ENCODE results near the gene MSRB1. TPM values are rescaled to one million over a fixed set of nuclear protein-coding genes. Genes with fewer than 3 reads are reported as not detected.

MSRB1 gene
- total and polyA plus RNA-seq, 2 of the 13 experiments (the other 11 are each of a cell fraction or from before 2014, with no cell fraction given), result 32.1 to 75.4 TPM

- TF ChIP-seq ZSCAN5A (CRISPR knock-in tag; IDR thresholded peaks at IDR 0.05; ENCODE audit: borderline replicate concordance), result no peak
- no peak for TF ChIP-seq ZNF280B (CRISPR knock-in tag; IDR thresholded peaks at IDR 0.05; ENCODE audit: borderline replicate concordance)
- 0 out of 2 replicates have a peak, but pooled peaks have one; percentile 42 for TF ChIP-seq ARID2 (CRISPR knock-in tag; IDR thresholded peaks at IDR 0.05; ENCODE audit: borderline replicate concordance)
- no peak for TF ChIP-seq FOXC1 (CRISPR knock-in tag; IDR thresholded peaks at IDR 0.05; ENCODE audit: borderline replicate concordance)
- TF ChIP-seq ZNF354B (CRISPR knock-in tag; IDR thresholded peaks at IDR 0.05), result no peak
- TF ChIP-seq POLR2G (IDR thresholded peaks at IDR 0.05; ENCODE audit: low read depth, low read length), result peak; percentile 80
- TF ChIP-seq TEF (CRISPR knock-in tag; IDR thresholded peaks at IDR 0.05), result no peak
- no peak for TF ChIP-seq RFX5 (IDR thresholded peaks at IDR 0.05; ENCODE audit: low read depth, low read length)
- TF ChIP-seq SRF (IDR thresholded peaks at IDR 0.05; ENCODE audit: low read depth, low read length), result no peak
- no peak for TF ChIP-seq HNRNPL (IDR thresholded peaks at IDR 0.05; ENCODE audit: low read depth, low read length)
- TF ChIP-seq MAX (IDR thresholded peaks at IDR 0.05), result peak; percentile 50; the same call in 1 of the 2 replicates
- no peak for TF ChIP-seq CERS6 (CRISPR knock-in tag; IDR thresholded peaks at IDR 0.05)
- TF ChIP-seq ZNF34 (CRISPR knock-in tag; IDR thresholded peaks at IDR 0.05; ENCODE audit: borderline replicate concordance), result no peak
- no peak for TF ChIP-seq ZNF318 (CRISPR knock-in tag; IDR thresholded peaks at IDR 0.05)
Observed at GRCh38 chr16:1960665-1961630, 17.9 kb upstream of the MSRB1 start (continued).

Measured in HepG2 (cell line).